GM12801 (cell line): ENCODE results near the gene TDRD7.

Source experiments
- TF ChIP-seq, protein P1 (sequence below): IDR thresholded peaks from one replicate; pipeline ENCODE4 v1.5.1; 2011; ENCODE audit warnings: control low read depth; ENCODE audit not compliant: insufficient read length; ENCODE audit errors: extremely low read depth

Gene TDRD7

DNA sequence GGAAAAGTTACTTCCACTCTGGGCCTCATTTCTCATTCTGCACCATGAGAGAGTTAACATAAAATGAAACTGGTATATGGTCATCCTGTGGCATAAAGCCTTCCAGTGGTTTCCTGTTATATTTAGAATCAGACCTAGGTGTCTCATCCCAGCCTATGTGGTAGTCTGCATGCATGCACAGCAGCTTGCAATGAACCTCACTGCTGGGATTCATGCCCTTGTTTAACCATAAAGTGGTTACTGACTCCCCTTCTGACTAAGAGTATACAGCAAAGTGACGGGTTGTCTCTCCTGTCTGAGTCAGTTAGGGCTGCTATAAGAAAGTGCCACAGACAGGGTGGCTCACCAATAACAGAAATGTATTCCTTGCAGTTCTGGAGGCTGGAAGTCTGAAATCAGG lies 14.7 kb upstream of the TDRD7 start:
- TF ChIP-seq, protein P1, sequence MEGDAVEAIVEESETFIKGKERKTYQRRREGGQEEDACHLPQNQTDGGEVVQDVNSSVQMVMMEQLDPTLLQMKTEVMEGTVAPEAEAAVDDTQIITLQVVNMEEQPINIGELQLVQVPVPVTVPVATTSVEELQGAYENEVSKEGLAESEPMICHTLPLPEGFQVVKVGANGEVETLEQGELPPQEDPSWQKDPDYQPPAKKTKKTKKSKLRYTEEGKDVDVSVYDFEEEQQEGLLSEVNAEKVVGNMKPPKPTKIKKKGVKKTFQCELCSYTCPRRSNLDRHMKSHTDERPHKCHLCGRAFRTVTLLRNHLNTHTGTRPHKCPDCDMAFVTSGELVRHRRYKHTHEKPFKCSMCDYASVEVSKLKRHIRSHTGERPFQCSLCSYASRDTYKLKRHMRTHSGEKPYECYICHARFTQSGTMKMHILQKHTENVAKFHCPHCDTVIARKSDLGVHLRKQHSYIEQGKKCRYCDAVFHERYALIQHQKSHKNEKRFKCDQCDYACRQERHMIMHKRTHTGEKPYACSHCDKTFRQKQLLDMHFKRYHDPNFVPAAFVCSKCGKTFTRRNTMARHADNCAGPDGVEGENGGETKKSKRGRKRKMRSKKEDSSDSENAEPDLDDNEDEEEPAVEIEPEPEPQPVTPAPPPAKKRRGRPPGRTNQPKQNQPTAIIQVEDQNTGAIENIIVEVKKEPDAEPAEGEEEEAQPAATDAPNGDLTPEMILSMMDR = no peak

DNA sequence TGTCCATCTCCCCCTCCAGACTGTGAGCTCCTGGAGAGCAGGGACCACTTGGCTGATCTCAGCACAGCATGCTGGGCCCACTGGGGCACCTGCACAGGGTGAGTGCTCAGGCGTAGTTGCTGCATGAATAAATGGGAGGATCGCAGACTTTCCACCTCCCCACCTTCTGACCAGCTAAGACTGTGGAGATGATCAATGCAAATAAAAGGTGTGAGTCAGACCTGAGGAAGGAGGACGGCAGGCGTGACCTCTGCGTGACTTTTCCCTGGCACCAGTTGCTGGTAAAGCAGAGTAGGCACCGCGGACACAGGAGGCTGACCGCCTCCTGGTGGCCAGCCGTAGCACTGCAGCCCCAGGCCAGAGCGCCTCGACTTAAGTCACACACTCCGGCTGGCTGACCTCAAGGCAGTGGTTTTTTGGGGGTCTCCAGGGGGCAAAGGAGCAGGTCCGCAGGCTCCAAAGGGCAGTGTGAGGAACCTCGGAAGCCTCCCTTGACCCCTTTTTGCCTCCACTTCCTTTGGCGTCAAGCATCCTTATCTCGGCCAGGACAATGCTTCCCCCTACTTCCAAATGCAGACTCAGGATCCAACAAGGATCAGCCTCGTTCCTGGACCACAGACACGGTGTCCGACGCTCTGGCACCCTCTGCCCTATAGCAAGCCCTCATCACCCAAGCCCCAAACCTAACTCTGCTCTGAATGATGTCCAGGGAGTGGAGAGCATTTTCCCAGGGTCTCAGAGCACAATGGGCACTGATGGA lies 12.7 kb upstream of the TDRD7 start:
- TF ChIP-seq, protein P1 = no peak

DNA sequence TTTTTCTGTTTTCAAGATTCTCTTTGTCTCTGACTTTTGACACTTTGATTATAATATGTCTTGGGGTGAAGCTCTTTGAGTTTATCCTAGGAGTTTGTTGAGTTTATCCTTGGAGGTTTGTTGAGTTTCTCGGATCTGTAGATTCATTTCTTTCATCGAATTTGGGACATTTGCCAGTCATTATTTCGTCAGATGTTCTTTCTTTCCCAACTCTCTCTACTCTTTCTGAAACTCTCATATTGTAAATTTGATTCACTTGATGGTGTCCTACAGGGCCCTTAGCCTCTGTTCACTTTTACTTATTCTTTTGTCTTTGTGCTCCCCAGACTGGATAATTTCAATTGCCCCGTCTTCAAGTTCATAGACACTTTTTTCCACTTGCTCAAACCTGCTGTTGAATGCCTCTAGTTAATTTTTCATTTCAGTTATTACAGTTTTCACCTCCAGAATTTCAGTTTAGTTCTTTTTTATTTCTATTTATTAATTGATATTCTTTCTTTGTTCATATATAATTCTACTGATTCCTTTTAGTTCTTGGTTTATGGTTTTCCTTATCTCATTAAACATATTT lies 8.1 kb upstream of the TDRD7 start:
- TF ChIP-seq, protein P1 = no peak

DNA sequence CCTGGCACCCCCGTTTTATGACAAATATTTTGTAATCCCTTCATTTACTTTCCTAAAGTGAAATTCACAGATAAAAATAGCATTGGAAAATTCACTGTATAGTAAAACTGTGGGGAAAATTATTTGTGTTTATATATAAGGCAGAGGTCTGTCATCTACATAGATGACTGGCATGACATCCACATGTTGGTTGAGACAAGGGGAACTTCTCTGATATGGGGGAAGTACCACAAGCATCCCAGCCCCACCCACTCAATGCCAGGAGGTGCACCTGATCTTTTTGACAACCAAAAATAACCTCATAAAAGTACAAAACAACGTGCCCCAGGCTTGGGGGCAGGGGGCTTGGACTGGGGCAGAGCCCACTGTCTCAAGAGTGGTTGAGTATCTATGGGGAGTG lies 6.3 kb upstream of the TDRD7 start:
- TF ChIP-seq, protein P1 = no peak

- TF ChIP-seq, protein P1 = no peak
Measured at GRCh38 chr9:97406620-97407177, 5.2 kb upstream of the TDRD7 start.

GRCh38 chr9:97408562-97408961 lies 3.3 kb upstream of the TDRD7 start:
- TF ChIP-seq, protein P1 = no peak

- TF ChIP-seq, protein P1 = no peak
Measured at GRCh38 chr9:97411440-97411788, 482 bp upstream of the TDRD7 start.
